ENCODE results near the gene ILF3.

- no peak for TF ChIP-seq POLR2A (IDR thresholded peaks at IDR 0.05)
- no peak for TF ChIP-seq CTCF (IDR thresholded peaks at IDR 0.05)
- no peak for TF ChIP-seq POLR2AphosphoS5 (IDR thresholded peaks at IDR 0.05)
Observed at GRCh38 chr19:10678813-10679212, 24.7 kb downstream of the ILF3 start.
